ENCODE measurements around the gene STUB1.

GRCh38 chr16:633336-634050 lies 46.7 kb upstream of the STUB1 start:
- TF ChIP-seq SIN3A (IDR thresholded peaks at IDR 0.05; ENCODE audit: borderline replicate concordance, insufficient read depth, low read length) (no peak), POLR2AphosphoS5 (IDR thresholded peaks at IDR 0.05; ENCODE audit: low read depth, low read length) (no peak)
